ENCODE data around the gene BEND6. TPM values are rescaled to one million over a fixed set of nuclear protein-coding genes. Genes with fewer than 3 reads are reported as not detected.

BEND6 gene
- total RNA-seq, 1 experiment from 2014 or later: 8.0 TPM

GRCh38 chr6:57017069-57017468 lies 62.2 kb downstream of the BEND6 start:
- Histone ChIP-seq H3K4me3 (ENCODE audit: low read depth in 2 of 2, low read length in 2 of 2) (no peak overlapping the region), H3K27me3 (ENCODE audit: control insufficient read depth, insufficient read depth, low read length) (no peaks in the 10 kb centered on the region), H3K4me1 (ENCODE audit: control insufficient read depth, insufficient read depth, low read length) (no peaks in the 10 kb centered on the region), H3K36me3 (ENCODE audit: control insufficient read depth, insufficient read depth, low read length) (no peaks in the 10 kb centered on the region), H3K9me3 (ENCODE audit: control insufficient read depth, insufficient read depth, low read depth, low read length) (no peaks in the 10 kb centered on the region), H3K27ac (ENCODE audit: low read length) (no peak overlapping the region)
- DNase-seq (ENCODE audit: low read depth, low spot score) (no peak), ATAC-seq (no peak)
- BruUV-seq (replicated peaks): no TSS peak
- POLR2A ChIA-PET: interaction anchor here (0.9 kb wide), 1 partner anchor 25 kb away, joined by 10 read pairs; no protein-coding TSS in a partner anchor
- CTCF ChIA-PET: no interaction called here
- TF ChIP-seq CTCF (IDR thresholded peaks at IDR 0.05) (no peak), SIN3A (IDR thresholded peaks at IDR 0.05; ENCODE audit: borderline replicate concordance, insufficient read depth, low read depth, low read length) (no peak), POLR2AphosphoS5 (IDR thresholded peaks at IDR 0.05; ENCODE audit: low read depth, low read length) (no peak), TCF7L2 (IDR thresholded peaks at IDR 0.05; ENCODE audit: low read depth, low read length) (no peak)
- TF ChIP-seq, protein P1, sequence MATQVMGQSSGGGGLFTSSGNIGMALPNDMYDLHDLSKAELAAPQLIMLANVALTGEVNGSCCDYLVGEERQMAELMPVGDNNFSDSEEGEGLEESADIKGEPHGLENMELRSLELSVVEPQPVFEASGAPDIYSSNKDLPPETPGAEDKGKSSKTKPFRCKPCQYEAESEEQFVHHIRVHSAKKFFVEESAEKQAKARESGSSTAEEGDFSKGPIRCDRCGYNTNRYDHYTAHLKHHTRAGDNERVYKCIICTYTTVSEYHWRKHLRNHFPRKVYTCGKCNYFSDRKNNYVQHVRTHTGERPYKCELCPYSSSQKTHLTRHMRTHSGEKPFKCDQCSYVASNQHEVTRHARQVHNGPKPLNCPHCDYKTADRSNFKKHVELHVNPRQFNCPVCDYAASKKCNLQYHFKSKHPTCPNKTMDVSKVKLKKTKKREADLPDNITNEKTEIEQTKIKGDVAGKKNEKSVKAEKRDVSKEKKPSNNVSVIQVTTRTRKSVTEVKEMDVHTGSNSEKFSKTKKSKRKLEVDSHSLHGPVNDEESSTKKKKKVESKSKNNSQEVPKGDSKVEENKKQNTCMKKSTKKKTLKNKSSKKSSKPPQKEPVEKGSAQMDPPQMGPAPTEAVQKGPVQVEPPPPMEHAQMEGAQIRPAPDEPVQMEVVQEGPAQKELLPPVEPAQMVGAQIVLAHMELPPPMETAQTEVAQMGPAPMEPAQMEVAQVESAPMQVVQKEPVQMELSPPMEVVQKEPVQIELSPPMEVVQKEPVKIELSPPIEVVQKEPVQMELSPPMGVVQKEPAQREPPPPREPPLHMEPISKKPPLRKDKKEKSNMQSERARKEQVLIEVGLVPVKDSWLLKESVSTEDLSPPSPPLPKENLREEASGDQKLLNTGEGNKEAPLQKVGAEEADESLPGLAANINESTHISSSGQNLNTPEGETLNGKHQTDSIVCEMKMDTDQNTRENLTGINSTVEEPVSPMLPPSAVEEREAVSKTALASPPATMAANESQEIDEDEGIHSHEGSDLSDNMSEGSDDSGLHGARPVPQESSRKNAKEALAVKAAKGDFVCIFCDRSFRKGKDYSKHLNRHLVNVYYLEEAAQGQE (IDR thresholded peaks at IDR 0.05; ENCODE audit: insufficient read depth in 1 of 2, low read depth in 2 of 2, low read length in 1 of 2): no peak
- intact Hi-C loops (cut with micrococcal nuclease; ENCODE audit: unreplicated experiment): no loop called here
- in situ Hi-C loops (cut with HindIII; ENCODE audit: low pct_unique_long_range_greater_than_20kb, low sequenced_read_pairs): no loop called here

GRCh38 chr6:57017841-57018240 lies 62.9 kb downstream of the BEND6 start:
- in situ Hi-C loops (cut with HindIII; ENCODE audit: low pct_unique_long_range_greater_than_20kb, low sequenced_read_pairs): no loop called here
- BruUV-seq (replicated peaks): no TSS peak
- ChIA-PET CTCF (no interaction called here), POLR2A (interaction anchor here (0.9 kb wide), 1 partner anchor 26 kb away, joined by 10 read pairs; no protein-coding TSS in a partner anchor)
- H3K9me3 ChIP-seq (ENCODE audit: control insufficient read depth, insufficient read depth, low read depth, low read length): no peaks in the 10 kb centered on the region
- intact Hi-C loops (cut with micrococcal nuclease; ENCODE audit: unreplicated experiment): no loop called here
- no peaks in the 10 kb centered on the region for H3K36me3 ChIP-seq (ENCODE audit: control insufficient read depth, insufficient read depth, low read length)
- H3K27ac ChIP-seq (ENCODE audit: low read length): no peak overlapping the region
- ATAC-seq: no peak
- no peak for TF ChIP-seq SIN3A (IDR thresholded peaks at IDR 0.05; ENCODE audit: borderline replicate concordance, insufficient read depth, low read depth, low read length)
- no peak for TF ChIP-seq CTCF (IDR thresholded peaks at IDR 0.05)
- no peak for TF ChIP-seq POLR2AphosphoS5 (IDR thresholded peaks at IDR 0.05; ENCODE audit: low read depth, low read length)
- TF ChIP-seq TCF7L2 (IDR thresholded peaks at IDR 0.05; ENCODE audit: low read depth, low read length): no peak
- TF ChIP-seq, protein P1 (IDR thresholded peaks at IDR 0.05; ENCODE audit: insufficient read depth in 1 of 2, low read depth in 2 of 2, low read length in 1 of 2): no peak
- H3K4me3 ChIP-seq (ENCODE audit: low read depth in 2 of 2, low read length in 2 of 2): no peak overlapping the region
- H3K27me3 ChIP-seq (ENCODE audit: control insufficient read depth, insufficient read depth, low read length): no peaks in the 10 kb centered on the region
- no peaks in the 10 kb centered on the region for H3K4me1 ChIP-seq (ENCODE audit: control insufficient read depth, insufficient read depth, low read length)
- no peak for DNase-seq (ENCODE audit: low read depth, low spot score)
